GM12875 (cell line): ENCODE measurements around the gene PNMA8B.

ENCODE experiments used
- H3K4me3 ChIP-seq: one replicate; pipeline ENCODE4 v1.5.1; 2011; ENCODE audit warnings: low read depth, low read length, control low read depth
- CTCF ChIP-seq: IDR thresholded peaks from 2 replicates; pipeline ENCODE4 v1.5.1; 2011; ENCODE audit warnings: low read depth, mild to moderate bottlenecking, control low read depth, inconsistent platforms, low read length, moderate library complexity, borderline replicate concordance; ENCODE audit not compliant: insufficient read depth

PNMA8B gene

GRCh38 chr19:46484656-46485055 lies 11.0 kb downstream of the PNMA8B start:
- no peak overlapping the region for H3K4me3 ChIP-seq
- no peak for TF ChIP-seq CTCF

- H3K4me3 ChIP-seq, result no peak overlapping the region
- TF ChIP-seq CTCF, result no peak
These were observed 13.0 kb downstream of the PNMA8B start for GRCh38 chr19:46482631-46483030.

- TF ChIP-seq CTCF, result no peak
These were observed 13.7 kb downstream of the PNMA8B start for GRCh38 chr19:46481947-46482346.

GRCh38 chr19:46481223-46481848 lies 14.3 kb downstream of the PNMA8B start:
- TF ChIP-seq CTCF, result no peak
- no peak overlapping the region for H3K4me3 ChIP-seq

More at GRCh38 chr19:46481947-46482346, 13.7 kb downstream of the PNMA8B start:
- H3K4me3 ChIP-seq, result no peak overlapping the region

- H3K4me3 ChIP-seq, result no peak overlapping the region
- no peak for TF ChIP-seq CTCF
These were observed 15.3 kb downstream of the PNMA8B start for GRCh38 chr19:46480415-46480814.

- no peak for TF ChIP-seq CTCF
- no peak overlapping the region for H3K4me3 ChIP-seq
These were observed 17.2 kb downstream of the PNMA8B start for GRCh38 chr19:46478356-46478986.

GRCh38 chr19:46475986-46476385 lies 19.7 kb downstream of the PNMA8B start:
- no peak for TF ChIP-seq CTCF
- H3K4me3 ChIP-seq, result no peak overlapping the region
